HG03175 (cell line): ENCODE measurements around the gene RPLP2.

Experiments used
- ATAC-seq: cut with Tn5 transposase; IDR thresholded peaks from one replicate; pipeline ENCODE4 v1.9.1; 2021; ENCODE audit warnings: mild to moderate bottlenecking, moderate library complexity; ENCODE audit not compliant: unreplicated experiment

RPLP2 gene

DNA sequence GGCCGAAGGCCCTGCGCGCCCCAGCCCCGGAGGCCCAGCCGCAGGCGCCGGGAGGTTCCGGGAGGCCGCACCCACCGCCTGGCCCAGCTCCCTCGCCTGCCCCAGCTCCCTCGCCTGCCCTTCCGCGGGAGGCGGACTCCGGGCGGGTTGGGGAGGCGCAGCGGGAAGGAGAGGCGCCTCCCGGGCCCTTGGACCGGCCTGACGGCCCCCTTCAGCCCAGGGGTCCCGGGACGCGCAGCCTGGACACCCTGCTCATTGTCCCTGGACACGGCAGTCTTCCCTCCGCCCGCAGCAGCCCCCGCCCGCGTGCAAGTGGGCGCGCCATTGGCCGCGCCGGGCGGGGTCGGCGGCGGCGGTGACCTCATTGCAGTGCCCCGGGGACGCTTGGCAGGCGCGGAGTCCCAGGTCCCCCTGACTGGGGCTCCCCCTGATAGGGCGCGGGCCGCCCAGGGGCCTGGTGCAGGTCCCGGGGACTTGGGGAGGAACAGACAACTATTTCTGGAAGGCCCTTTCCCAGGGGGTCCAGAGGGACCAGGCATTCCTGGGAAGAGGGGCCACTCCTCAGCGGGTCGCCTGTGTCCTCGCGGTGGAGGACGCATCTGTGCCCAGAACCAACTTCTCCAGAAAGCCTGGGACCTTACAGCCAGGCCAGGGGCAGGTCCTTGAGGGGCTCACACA lies 23.5 kb downstream of the RPLP2 start:
- no peak for ATAC-seq

- ATAC-seq = no peak
Measured at GRCh38 chr11:833849-834311, 24.1 kb downstream of the RPLP2 start.

DNA sequence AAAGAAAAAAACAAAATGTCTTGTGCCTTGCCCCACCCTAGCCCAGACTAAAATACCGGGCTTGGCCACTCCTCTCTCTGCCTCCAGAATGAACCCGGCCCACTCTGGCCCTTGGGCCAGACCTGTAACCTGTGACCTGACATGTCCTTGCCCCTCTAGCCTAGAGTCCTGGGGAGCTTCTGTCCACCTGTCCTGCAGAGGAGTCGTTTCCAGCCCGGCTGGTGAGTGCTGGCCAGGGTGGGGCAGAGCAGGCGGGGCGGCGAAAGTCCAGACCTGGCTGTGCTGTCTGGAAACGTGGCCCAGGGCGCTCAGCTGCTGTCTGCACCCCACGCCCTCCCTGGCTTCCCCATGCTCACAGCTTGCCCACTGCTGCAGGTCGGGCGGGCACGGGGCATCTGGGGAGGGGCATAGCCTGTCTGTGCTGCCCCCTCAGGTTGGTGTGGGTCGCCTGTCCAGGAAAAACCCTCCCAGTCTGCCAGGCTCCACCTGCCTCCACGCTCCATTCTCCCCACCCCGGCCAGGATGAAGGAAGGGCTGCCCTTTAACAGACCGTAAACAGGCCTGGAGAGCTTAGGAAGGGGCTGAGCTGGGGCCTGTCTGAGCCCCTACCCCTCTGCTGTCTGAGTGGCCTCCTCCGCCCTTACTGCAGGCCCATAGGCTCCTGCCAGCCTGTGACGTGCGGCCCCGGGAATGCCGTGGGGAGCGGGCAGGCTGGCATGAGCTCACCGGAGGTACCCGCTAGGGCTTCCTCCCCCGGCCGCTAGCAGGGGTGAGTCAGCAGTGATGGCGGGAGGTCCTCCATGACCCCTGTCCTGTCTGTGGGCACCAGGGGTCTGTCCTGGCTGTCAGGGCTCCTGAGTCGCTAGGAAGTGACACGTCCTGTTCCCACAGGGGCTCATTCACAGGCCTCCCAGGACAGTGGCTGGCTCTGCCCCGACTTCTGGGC lies 24.9 kb downstream of the RPLP2 start:
- no peak for ATAC-seq

DNA sequence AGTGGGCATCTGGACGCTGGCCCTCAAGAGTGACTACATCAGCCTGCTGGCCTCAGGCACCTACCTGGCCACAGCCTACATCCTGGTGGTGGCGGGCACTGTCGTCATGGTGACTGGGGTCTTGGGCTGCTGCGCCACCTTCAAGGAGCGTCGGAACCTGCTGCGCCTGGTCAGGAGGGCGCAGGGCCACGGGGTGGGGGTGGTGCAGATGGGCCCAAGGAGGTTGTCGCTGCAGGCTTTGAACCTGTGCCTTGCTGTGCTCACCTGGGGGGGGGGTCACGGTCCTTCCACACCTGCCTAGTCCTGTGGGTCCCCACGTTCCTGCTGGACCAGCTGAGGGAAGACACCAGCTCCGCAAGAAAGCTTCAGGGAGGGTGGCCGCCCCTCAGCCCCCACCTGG lies 26.5 kb downstream of the RPLP2 start:
- ATAC-seq = no peak

DNA sequence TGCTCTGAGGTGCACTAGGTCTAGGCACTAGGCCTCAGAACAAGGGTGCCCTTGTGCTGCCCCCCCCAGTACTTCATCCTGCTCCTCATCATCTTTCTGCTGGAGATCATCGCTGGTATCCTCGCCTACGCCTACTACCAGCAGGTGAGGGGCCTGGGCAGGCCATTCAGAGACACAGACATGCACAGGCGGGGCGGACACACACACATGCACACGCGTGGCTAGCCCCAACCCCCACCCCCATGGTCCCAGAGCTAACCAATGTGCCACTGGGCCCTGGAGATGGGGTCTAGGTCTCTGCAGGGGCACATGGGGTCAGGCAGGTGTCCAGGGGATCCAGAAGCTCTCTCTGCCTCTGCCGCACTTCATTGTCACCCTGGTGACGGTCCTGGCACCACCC lies 26.9 kb downstream of the RPLP2 start:
- no peak for ATAC-seq

GRCh38 chr11:837189-837989 lies 27.6 kb downstream of the RPLP2 start:
- no peak for ATAC-seq

GRCh38 chr11:837990-838307 lies 28.2 kb downstream of the RPLP2 start:
- no peak for ATAC-seq

DNA sequence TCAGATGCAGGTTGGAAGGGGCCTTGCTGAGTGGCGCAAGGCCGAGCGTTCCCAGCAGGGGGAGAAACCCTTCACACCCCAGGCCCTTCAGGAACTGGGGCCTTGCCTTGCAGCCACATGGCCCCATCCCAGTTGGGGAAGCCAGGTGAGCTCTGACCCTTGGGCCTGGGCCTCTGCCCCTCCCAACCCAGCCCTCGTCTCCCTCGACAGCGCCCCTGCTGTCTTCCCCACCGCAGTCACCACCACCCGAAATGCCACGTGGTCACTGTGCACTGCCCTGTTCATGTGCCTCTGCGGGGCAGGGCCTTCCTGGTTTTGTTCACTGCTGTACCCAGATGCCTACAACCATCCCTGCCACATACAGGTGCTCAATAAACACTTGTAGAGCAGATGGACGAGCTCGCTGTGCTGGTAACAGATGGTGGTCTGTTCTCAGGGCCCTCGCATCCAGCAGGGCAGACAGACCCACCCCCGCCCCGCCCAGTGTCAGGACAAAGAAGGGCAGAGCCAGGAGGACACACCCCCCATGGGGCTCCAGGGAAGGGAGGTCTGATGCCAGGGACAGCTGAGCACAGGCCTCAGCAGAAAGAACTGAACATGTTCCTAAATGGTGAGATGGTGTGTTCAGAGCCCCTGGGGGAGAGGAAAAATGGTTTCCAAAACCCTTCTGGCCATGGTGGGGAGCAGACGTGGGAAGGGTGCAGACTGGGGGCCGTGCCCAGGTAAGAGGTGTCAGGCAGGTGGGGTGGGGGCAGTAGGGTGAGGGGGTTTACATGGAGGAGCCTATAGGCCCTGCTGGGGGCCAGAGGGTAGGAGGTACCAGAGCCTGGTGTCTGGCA lies 28.9 kb downstream of the RPLP2 start:
- no peak for ATAC-seq

- no peak for ATAC-seq
Measured at GRCh38 chr11:839280-839623, 29.5 kb downstream of the RPLP2 start.

DNA sequence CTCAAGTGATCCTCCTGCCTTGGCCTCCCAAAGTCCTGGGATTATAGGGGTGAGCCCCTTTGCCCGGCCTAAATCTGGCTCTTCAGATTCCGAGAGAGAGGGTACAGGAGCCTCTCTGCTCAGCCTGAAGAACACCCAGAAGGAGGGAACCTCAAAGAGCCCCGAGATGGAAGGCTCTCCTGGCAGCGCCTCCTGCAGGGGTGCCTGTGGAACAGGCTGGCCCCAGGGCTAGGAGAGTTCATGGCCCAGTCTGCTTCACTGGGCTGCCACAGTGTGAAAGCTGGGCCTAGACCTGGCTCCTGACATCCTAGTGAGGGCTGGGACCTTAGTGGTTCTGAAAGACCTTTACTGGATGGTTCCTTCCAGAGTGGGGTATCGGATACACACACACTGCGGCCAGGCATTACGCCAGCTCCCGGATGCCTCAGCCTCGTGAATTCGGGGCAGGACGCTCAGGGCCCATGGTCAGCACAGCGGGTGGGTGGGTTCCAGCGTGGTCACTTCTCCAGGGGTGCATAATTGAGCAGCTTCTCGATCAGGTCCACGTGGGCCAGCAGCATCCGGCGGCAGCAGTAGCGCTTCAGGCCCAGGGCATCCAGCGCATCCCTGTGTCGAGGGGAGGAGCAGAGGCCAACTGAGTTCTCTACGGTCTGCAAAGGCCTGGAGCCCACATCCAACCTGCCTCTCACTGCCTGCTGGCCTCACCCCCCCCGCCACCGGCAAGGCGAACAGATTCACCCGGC lies 30.3 kb downstream of the RPLP2 start:
- no peak for ATAC-seq

DNA sequence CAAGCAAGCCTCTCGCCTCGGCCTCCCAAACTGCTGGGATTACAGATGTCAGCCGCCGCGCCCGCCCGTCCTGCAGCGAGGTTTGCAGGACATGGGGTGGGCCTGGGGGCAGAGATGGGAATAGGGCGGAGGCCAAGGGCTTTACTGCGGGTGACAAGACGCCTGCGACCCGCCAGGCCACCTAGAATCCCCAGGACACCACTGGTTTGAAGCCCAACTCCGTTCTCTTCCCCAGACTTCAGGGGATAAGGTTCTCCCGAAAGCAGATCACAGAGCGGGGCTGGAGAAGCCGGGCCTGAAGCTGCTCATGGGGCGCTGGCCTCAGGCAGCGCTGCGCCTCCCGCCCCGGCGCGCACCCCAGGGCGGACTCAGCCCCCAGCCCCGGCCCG lies 32.2 kb downstream of the RPLP2 start:
- peak; percentile 33 for ATAC-seq

DNA sequence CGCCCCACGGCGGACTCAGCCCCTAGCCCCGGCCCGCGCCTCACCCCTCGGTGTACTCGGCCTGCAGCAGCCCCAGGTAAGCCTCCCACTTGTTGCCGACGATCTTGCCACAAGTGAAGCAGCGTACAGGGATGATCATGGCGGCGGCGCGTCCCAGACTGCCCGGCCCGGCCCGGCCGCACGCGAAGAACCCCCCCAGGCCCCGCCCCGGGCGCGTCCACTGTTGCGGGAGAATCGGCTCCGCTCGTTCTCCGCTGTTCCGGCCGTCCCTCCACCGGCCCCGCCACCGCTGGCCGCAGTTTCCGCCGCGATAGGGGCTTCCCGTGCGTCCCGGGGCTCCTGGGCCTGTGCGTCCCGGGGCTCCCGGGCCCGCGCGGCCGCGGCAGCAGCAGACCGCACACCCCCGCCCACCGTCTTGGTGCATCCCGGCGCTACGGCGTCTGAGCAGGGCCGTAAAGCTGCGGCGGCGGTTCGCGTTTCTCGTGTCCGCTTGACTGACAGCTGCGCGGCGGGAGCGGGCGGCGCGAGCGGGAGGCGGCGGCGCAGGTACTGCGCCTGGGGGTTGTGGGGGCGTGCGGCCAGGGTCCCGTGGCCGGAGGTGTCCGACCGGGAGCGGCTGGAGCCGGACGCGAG lies 32.7 kb downstream of the RPLP2 start, which contains the start of the genes POLR2L and TSPAN4:
Gene POLR2L, minus strand, starts transcription at position 160 of the 633 bp plus-strand sequence. Its CDS starts 21 bp downstream, at position 139.
Gene TSPAN4, plus strand, starts transcription at position 483 of the 633 bp plus-strand sequence. CDS start 7,453 bp downstream, outside the sequence.
- peak; percentile 65 for ATAC-seq

DNA sequence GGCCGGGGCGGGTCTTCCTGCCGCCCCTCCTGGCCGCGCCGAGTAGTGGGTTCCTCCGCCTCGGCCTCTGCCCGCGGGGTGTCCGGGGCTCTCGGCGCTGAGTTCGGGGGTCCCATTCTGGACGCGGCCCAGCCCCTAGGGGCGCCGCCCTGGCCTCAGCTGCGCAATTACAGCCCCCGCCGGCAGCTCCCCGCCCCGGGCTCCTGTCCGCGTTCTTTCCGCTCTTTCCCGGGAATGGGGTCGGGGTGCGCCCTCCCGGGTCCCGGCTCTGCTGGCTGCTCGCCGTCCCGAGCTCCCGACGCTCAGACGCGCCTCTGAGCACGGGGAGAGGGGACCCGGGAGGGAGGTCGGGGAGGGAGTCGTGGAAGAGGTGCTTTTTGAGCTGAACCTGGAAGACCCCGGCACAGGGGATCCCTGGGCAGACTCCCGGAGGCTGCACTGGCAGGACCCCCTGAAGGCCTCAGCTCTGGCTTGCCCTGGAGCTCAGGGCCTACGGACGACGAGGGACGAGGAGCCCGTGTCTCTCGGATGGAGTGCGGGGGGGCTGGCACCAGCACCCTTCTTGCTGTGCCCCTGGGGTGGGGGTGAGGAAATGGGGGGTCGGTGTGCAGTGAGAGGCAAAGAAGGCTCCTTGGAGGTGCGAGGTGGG lies 33.4 kb downstream of the RPLP2 start:
- no peak for ATAC-seq

DNA sequence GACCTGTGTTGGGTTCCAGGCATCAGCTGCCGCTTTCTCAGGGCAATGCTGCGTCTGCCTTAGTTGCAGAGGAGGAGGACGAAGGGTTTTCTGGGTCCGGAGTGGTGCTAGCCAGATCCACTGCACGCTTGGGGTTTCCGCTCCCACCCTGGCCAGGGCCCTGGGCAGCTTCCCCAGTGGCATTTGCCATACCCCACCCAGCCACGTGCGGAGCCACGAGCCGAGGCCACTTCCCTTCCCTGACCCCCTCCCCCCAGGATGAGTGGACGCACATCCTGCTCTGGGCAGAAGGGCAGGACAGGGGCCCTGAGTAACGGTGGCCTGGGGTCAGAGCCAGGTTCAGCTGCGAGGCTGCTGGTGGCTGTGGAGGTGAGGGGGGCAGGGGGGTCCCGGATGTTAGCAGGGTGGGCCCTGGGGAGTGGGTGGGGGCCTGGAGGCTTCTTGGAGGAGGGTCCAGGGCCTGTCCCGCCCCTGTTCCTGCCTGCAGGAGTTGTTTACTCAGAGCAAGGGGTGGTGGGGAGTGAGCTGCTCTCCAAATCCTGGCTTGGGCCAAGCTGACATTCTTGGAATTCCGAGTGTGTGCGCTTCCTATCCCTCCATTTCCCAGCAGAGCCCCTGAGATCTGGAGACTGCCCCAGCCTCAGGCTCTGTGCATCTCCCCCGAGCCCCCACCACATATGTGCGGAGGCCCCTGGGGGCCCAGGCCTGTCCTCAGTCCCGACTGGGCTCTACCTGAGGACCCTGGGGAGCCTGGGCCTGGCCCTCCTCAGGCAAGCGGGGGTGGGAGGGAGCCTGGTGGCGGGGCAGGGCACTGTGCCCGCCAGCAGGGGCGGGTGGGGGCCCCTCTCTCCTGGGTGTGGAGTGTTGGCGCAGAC lies 34.3 kb downstream of the RPLP2 start:
- ATAC-seq = no peak

- ATAC-seq = no peak
Measured at GRCh38 chr11:844693-845644, 35.2 kb downstream of the RPLP2 start.

DNA sequence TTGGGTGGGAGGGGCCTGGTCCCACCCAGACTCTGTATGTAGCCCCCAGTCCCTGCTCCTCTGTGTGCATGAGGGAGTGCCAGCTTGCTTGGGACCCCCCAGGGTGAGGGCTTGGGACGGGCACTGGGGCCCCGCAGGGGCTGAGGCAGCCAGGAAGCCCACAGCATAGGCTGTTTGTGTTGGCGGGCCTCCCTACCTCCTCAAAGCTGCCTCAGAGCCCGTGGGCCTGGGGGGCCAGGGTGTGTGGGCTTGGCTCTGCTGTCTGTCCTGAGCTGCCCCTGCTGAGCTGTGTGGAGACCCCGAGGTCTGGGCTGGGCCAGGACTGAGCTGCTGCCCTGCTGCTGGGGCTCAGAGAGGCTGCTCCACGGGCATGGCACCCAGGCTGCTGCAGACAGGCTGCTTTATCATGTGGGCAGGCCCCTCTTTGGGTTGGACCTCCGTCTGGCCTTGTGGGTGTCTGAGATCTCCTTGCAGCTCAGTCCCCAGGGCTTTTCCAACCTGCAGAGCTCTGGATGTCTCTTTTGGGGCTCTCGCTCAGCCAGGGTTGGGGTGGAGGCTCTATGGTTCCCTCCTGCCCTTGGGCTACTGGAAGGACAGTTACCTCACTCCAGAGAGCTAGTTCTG lies 36.2 kb downstream of the RPLP2 start:
- ATAC-seq = no peak
